ENCODE measurements around the gene SUMF1. TPM values are rescaled to one million over a fixed set of nuclear protein-coding genes. Genes with fewer than 3 reads are reported as not detected.

SUMF1 gene
- polyA plus RNA-seq, 1 experiment: 51.4 TPM

DNA sequence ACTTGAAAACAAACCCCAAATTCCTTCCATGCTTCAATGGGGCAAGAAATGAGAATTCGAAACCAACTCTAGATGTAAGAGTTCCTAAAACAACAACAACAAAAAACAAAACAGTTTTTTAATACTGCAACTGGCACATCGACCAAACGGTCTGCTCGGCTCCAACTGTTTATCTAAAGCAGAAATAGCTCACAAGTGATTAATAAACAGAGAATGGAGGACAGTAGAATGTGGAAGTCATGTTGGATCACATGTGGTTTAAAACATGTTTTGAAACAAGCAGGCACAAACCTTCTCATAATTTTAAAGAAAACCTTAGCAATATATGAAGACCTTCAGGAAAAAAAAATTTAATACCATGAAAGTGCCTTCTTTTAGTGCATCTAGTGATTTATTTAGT is 108.8 kb downstream of the SUMF1 start:
- ChIA-PET CTCF (interaction anchor here (0.5 to 2.8 kb wide), 3 partner anchors 32 to 275 kb away, joined by 3 to 16 read pairs (median 3); no protein-coding TSS in a partner anchor), POLR2A (no interaction called here)
- Histone ChIP-seq H3K27me3 (ENCODE audit: control insufficient read depth, insufficient read depth, low read length) (no peaks in the 10 kb centered on the region), H3K27ac (ENCODE audit: low read depth, low read length) (no peak overlapping the region), H3K9me3 (ENCODE audit: control insufficient read depth, insufficient read depth, low read length) (no peaks in the 10 kb centered on the region), H3K4me3 (ENCODE audit: low read depth, low read length) (no peak overlapping the region)
- DNase-seq (ENCODE audit: low read depth, low spot score): no peak
- TF ChIP-seq CTCF (IDR thresholded peaks at IDR 0.05; ENCODE audit: low read depth, low read length): no peak

DNA sequence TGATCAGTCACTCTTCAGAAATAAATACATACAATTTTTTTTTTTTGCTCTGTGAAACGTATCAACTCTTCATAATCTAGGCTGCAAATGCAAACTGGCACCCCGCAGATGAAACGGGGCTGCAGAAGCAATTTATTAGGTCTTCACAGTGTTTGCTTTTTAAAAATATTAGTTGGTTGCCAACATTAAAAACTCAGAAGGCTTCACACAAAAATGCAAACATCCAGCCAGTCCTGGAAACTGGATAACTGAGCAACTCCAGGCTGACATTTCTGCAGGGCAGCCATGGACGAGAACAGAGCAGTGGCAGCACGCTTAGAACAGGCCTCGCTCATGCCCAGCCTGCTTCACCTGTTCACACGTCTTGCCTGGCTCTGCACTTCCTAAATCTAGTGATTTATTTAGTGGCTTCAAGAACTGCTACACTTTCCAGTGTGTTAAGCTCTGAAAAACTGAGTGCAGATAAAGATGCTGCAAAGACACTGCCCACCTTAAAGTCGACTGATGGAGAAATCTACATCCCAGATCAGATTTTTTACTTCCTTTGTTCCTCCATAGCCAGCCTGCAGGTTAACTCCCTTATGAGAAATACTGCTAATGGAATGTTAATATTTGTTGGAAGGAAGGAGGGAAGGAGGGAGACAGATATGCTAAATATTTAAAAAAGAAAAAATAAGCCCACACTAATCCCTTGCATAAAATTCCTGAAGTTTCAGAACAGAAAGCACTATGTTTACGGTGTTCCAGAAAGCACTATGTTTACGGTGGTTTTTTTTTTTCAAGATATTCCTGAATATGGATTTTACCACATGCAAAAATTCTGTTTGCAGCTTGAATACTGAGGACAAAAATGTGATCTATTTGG is 110.3 kb downstream of the SUMF1 start:
- POLR2A ChIA-PET: interaction anchor here (0.6 kb wide), 1 partner anchor 121 kb away, joined by 4 read pairs; no protein-coding TSS in a partner anchor
- CTCF ChIA-PET: interaction anchor here (2.8 kb wide), 1 partner anchor 277 kb away, joined by 16 read pairs; no protein-coding TSS in a partner anchor
- DNase-seq (ENCODE audit: low read depth, low spot score): no peak
- Histone ChIP-seq H3K4me3 (ENCODE audit: low read depth, low read length) (no peak overlapping the region), H3K27me3 (ENCODE audit: control insufficient read depth, insufficient read depth, low read length) (no peaks in the 10 kb centered on the region), H3K27ac (ENCODE audit: low read depth, low read length) (no peak overlapping the region), H3K9me3 (ENCODE audit: control insufficient read depth, insufficient read depth, low read length) (no peaks in the 10 kb centered on the region)
- no peak for TF ChIP-seq CTCF (IDR thresholded peaks at IDR 0.05; ENCODE audit: low read depth, low read length)

GRCh38 chr3:4356220-4356540 is 110.9 kb downstream of the SUMF1 start:
- Histone ChIP-seq H3K27me3 (ENCODE audit: control insufficient read depth, insufficient read depth, low read length) (no peaks in the 10 kb centered on the region), H3K27ac (ENCODE audit: low read depth, low read length) (no peak overlapping the region), H3K9me3 (ENCODE audit: control insufficient read depth, insufficient read depth, low read length) (no peaks in the 10 kb centered on the region), H3K4me3 (ENCODE audit: low read depth, low read length) (no peak overlapping the region)
- no peak for TF ChIP-seq CTCF (IDR thresholded peaks at IDR 0.05; ENCODE audit: low read depth, low read length)
- DNase-seq (ENCODE audit: low read depth, low spot score): no peak
- CTCF ChIA-PET: no interaction called here
- POLR2A ChIA-PET: no interaction called here

GRCh38 chr3:4355401-4356219 is 111.5 kb downstream of the SUMF1 start:
- ChIA-PET POLR2A (no interaction called here), CTCF (interaction anchor here (18.5 kb wide), 1 partner anchor 277 kb away, joined by 336 read pairs; no protein-coding TSS in a partner anchor)
- Histone ChIP-seq H3K27me3 (ENCODE audit: control insufficient read depth, insufficient read depth, low read length) (no peaks in the 10 kb centered on the region), H3K4me3 (ENCODE audit: low read depth, low read length) (no peak overlapping the region), H3K27ac (ENCODE audit: low read depth, low read length) (no peak overlapping the region), H3K9me3 (ENCODE audit: control insufficient read depth, insufficient read depth, low read length) (no peaks in the 10 kb centered on the region)
- no peak for DNase-seq (ENCODE audit: low read depth, low spot score)
- no peak for TF ChIP-seq CTCF (IDR thresholded peaks at IDR 0.05; ENCODE audit: low read depth, low read length)

Data from AG04450 (cell line).